EH (cell line): ENCODE results near the gene LARP4B.

Experiments
- DNase-seq: peaks from one replicate; pipeline ENCODE4 v3.0.0-alpha.2; 2015; ENCODE audit warnings: low read depth

LARP4B gene

GRCh38 chr10:924524-924859 lies 7.0 kb downstream of the LARP4B start:
- DNase-seq: no peak

GRCh38 chr10:923844-924523 lies 7.5 kb downstream of the LARP4B start:
- no peak for DNase-seq

- DNase-seq: peak; percentile 85
Observed at GRCh38 chr10:921471-922414, 9.8 kb downstream of the LARP4B start.

GRCh38 chr10:920450-920849 lies 11.1 kb downstream of the LARP4B start:
- DNase-seq: no peak

GRCh38 chr10:919481-919880 lies 12.0 kb downstream of the LARP4B start:
- no peak for DNase-seq

- DNase-seq: no peak
Observed at GRCh38 chr10:917999-918398, 13.5 kb downstream of the LARP4B start.

GRCh38 chr10:917416-917720 lies 14.1 kb downstream of the LARP4B start:
- no peak for DNase-seq

- no peak for DNase-seq
Observed at GRCh38 chr10:916716-917415, 14.6 kb downstream of the LARP4B start.

- DNase-seq: peak; percentile 84
Observed at GRCh38 chr10:909831-910230, 21.7 kb downstream of the LARP4B start.

GRCh38 chr10:905972-906371 lies 25.5 kb downstream of the LARP4B start:
- DNase-seq: no peak

- DNase-seq: no peak
Observed at GRCh38 chr10:905503-905902, 26.0 kb downstream of the LARP4B start.

- no peak for DNase-seq
Observed at GRCh38 chr10:904403-904802, 27.1 kb downstream of the LARP4B start.

- DNase-seq: no peak
Observed at GRCh38 chr10:898141-898540, 33.4 kb downstream of the LARP4B start.

- no peak for DNase-seq
Observed at GRCh38 chr10:896982-897381, 34.5 kb downstream of the LARP4B start.

GRCh38 chr10:895324-895723 lies 36.2 kb downstream of the LARP4B start:
- DNase-seq: no peak

- DNase-seq: peak; percentile 21
Observed at GRCh38 chr10:878895-879294, 52.6 kb downstream of the LARP4B start.

- DNase-seq: no peak
Observed at GRCh38 chr10:878333-878759, 53.2 kb downstream of the LARP4B start.

GRCh38 chr10:876438-876837 lies 55.1 kb downstream of the LARP4B start:
- no peak for DNase-seq

- no peak for DNase-seq
Observed at GRCh38 chr10:873020-873419, 58.5 kb downstream of the LARP4B start.

GRCh38 chr10:871951-872403 lies 59.5 kb downstream of the LARP4B start:
- no peak for DNase-seq

GRCh38 chr10:870564-871166 lies 60.8 kb downstream of the LARP4B start:
- no peak for DNase-seq

GRCh38 chr10:869171-869570 lies 62.3 kb downstream of the LARP4B start:
- no peak for DNase-seq
